ENCODE data around the gene SH2B2.
A peak's percentile ranks its signal among the peaks of the same experiment; 100 is the strongest.

Gene SH2B2

GRCh38 chr7:102319671-102320070 is 33.0 kb downstream of the SH2B2 start:
- H2AK5ac ChIP-seq (ENCODE audit: low read length) = no peak overlapping the region
- H3K4me1 ChIP-seq (ENCODE audit: control insufficient read depth in 1 of 2, insufficient read depth in 2 of 2, low read length in 2 of 2) = peaks cover 28 to 30% of the 10 kb centered on the region in 2 experiments
- H4K91ac ChIP-seq (ENCODE audit: low read depth, low read length) = peak overlapping the region; percentile 60
- H3K4me3 ChIP-seq (ENCODE audit: low read depth, low read length) = no peak overlapping the region
- H3K9ac ChIP-seq (ENCODE audit: low read length) = no peak overlapping the region
- no peak overlapping the region for H4K8ac ChIP-seq (ENCODE audit: low read depth, low read length)
- no peak overlapping the region for H3K18ac ChIP-seq (ENCODE audit: low read length)
- DNase-seq = peak; percentile 86 to 95
- H2BK5ac ChIP-seq (ENCODE audit: low read depth, low read length, poor library complexity) = no peak overlapping the region
- H3K23ac ChIP-seq (ENCODE audit: low read length) = no peak overlapping the region
- H3K9me3 ChIP-seq (ENCODE audit: insufficient read depth, low read depth, low read length) = peaks cover 6% of the 10 kb centered on the region
- no peak overlapping the region for H3K14ac ChIP-seq (ENCODE audit: low read length)
- H3K27ac ChIP-seq (ENCODE audit: low read depth, low read length) = peak overlapping the region; percentile 48
- no peak overlapping the region for H4K12ac ChIP-seq (ENCODE audit: low read depth, low read length)
- peak overlapping the region; percentile 18 for H2BK120ac ChIP-seq (ENCODE audit: insufficient read depth, low read length, poor library complexity)
- no peak overlapping the region for H3K4ac ChIP-seq (ENCODE audit: low read depth, low read length)
- no peak overlapping the region for H3K4me2 ChIP-seq (ENCODE audit: low read length)
- H3K36me3 ChIP-seq (ENCODE audit: control insufficient read depth in 1 of 2, insufficient read depth in 2 of 2, low read length in 2 of 2) = peaks cover 13 to 22% of the 10 kb centered on the region in 2 experiments
- H3K79me1 ChIP-seq (ENCODE audit: low read length) = peaks cover 12% of the 10 kb centered on the region
- H3K27me3 ChIP-seq (ENCODE audit: insufficient read depth, low read length) = no peaks in the 10 kb centered on the region
- no peak overlapping the region for H2BK12ac ChIP-seq (ENCODE audit: low read length)
- no peaks in the 10 kb centered on the region for H3K79me2 ChIP-seq (ENCODE audit: control insufficient read depth, insufficient read depth, low read length, poor library complexity)
- no peak overlapping the region for H2AFZ ChIP-seq (ENCODE audit: insufficient read depth, low read length, poor library complexity)
- no CpG with 5 or more reads among the region's 3 CpGs for WGBS (ENCODE audit: extremely low coverage, insufficient coverage, insufficient read length)

GRCh38 chr7:102320181-102320580 is 33.5 kb downstream of the SH2B2 start:
- peak overlapping the region; percentile 60 for H4K91ac ChIP-seq (ENCODE audit: low read depth, low read length)
- no peak overlapping the region for H3K4me2 ChIP-seq (ENCODE audit: low read length)
- H3K79me2 ChIP-seq (ENCODE audit: control insufficient read depth, insufficient read depth, low read length, poor library complexity) = no peaks in the 10 kb centered on the region
- H3K4me1 ChIP-seq (ENCODE audit: control insufficient read depth in 1 of 2, insufficient read depth in 2 of 2, low read length in 2 of 2) = peaks cover 28 to 30% of the 10 kb centered on the region in 2 experiments
- no peak overlapping the region for H3K23ac ChIP-seq (ENCODE audit: low read length)
- peaks cover 11 to 21% of the 10 kb centered on the region in 2 experiments for H3K36me3 ChIP-seq (ENCODE audit: control insufficient read depth in 1 of 2, insufficient read depth in 2 of 2, low read length in 2 of 2)
- H4K8ac ChIP-seq (ENCODE audit: low read depth, low read length) = peak overlapping the region; percentile 36
- no CpG with 5 or more reads among the region's 14 CpGs for WGBS (ENCODE audit: extremely low coverage, insufficient coverage, insufficient read length)
- no peaks in the 10 kb centered on the region for H3K27me3 ChIP-seq (ENCODE audit: insufficient read depth, low read length)
- H3K4me3 ChIP-seq (ENCODE audit: low read depth, low read length) = peak overlapping the region; percentile 26
- no peak overlapping the region for H4K12ac ChIP-seq (ENCODE audit: low read depth, low read length)
- no peak for DNase-seq
- H3K9me3 ChIP-seq (ENCODE audit: insufficient read depth, low read depth, low read length) = peaks cover 6% of the 10 kb centered on the region
- H3K27ac ChIP-seq (ENCODE audit: low read depth, low read length) = peak overlapping the region; percentile 11
- no peak overlapping the region for H3K18ac ChIP-seq (ENCODE audit: low read length)
- no peak overlapping the region for H2AFZ ChIP-seq (ENCODE audit: insufficient read depth, low read length, poor library complexity)
- H3K79me1 ChIP-seq (ENCODE audit: low read length) = peaks cover 12% of the 10 kb centered on the region
- H3K14ac ChIP-seq (ENCODE audit: low read length) = no peak overlapping the region
- H2AK5ac ChIP-seq (ENCODE audit: low read length) = peak overlapping the region; percentile 7
- H2BK12ac ChIP-seq (ENCODE audit: low read length) = peak overlapping the region; percentile 5
- peak overlapping the region; percentile 4 for H2BK5ac ChIP-seq (ENCODE audit: low read depth, low read length, poor library complexity)
- H3K4ac ChIP-seq (ENCODE audit: low read depth, low read length) = no peak overlapping the region
- H2BK120ac ChIP-seq (ENCODE audit: insufficient read depth, low read length, poor library complexity) = no peak overlapping the region
- H3K9ac ChIP-seq (ENCODE audit: low read length) = no peak overlapping the region

GRCh38 chr7:102320601-102321350 is 34.1 kb downstream of the SH2B2 start:
- no peak overlapping the region for H2AFZ ChIP-seq (ENCODE audit: insufficient read depth, low read length, poor library complexity)
- H3K27me3 ChIP-seq (ENCODE audit: insufficient read depth, low read length) = no peaks in the 10 kb centered on the region
- H3K14ac ChIP-seq (ENCODE audit: low read length) = no peak overlapping the region
- no peaks in the 10 kb centered on the region for H3K79me2 ChIP-seq (ENCODE audit: control insufficient read depth, insufficient read depth, low read length, poor library complexity)
- no peak overlapping the region for H2BK5ac ChIP-seq (ENCODE audit: low read depth, low read length, poor library complexity)
- no peak overlapping the region for H2BK12ac ChIP-seq (ENCODE audit: low read length)
- H3K9me3 ChIP-seq (ENCODE audit: insufficient read depth, low read depth, low read length) = peaks cover 6% of the 10 kb centered on the region
- no peak overlapping the region for H3K27ac ChIP-seq (ENCODE audit: low read depth, low read length)
- peaks cover 28 to 30% of the 10 kb centered on the region in 2 experiments for H3K4me1 ChIP-seq (ENCODE audit: control insufficient read depth in 1 of 2, insufficient read depth in 2 of 2, low read length in 2 of 2)
- DNase-seq = no peak
- H3K4me2 ChIP-seq (ENCODE audit: low read length) = peak overlapping the region; percentile 15
- H3K79me1 ChIP-seq (ENCODE audit: low read length) = peaks cover 12% of the 10 kb centered on the region
- H3K9ac ChIP-seq (ENCODE audit: low read length) = no peak overlapping the region
- WGBS (ENCODE audit: extremely low coverage, insufficient coverage, insufficient read length) = no CpG with 5 or more reads among the region's 37 CpGs
- peak overlapping the region; percentile 4 for H3K4me3 ChIP-seq (ENCODE audit: low read depth, low read length)
- no peak overlapping the region for H3K23ac ChIP-seq (ENCODE audit: low read length)
- H3K4ac ChIP-seq (ENCODE audit: low read depth, low read length) = no peak overlapping the region
- H2AK5ac ChIP-seq (ENCODE audit: low read length) = no peak overlapping the region
- peak overlapping the region; percentile 93 for H4K91ac ChIP-seq (ENCODE audit: low read depth, low read length)
- no peak overlapping the region for H4K12ac ChIP-seq (ENCODE audit: low read depth, low read length)
- H3K36me3 ChIP-seq (ENCODE audit: control insufficient read depth in 1 of 2, insufficient read depth in 2 of 2, low read length in 2 of 2) = peaks cover 11 to 21% of the 10 kb centered on the region in 2 experiments
- H3K18ac ChIP-seq (ENCODE audit: low read length) = peak overlapping the region; percentile 7
- no peak overlapping the region for H2BK120ac ChIP-seq (ENCODE audit: insufficient read depth, low read length, poor library complexity)
- peak overlapping the region; percentile 77 for H4K8ac ChIP-seq (ENCODE audit: low read depth, low read length)

GRCh38 chr7:102321351-102322201 is 34.9 kb downstream of the SH2B2 start:
- peak overlapping the region; percentile 50 for H2AFZ ChIP-seq (ENCODE audit: insufficient read depth, low read length, poor library complexity)
- no CpG with 5 or more reads among the region's 73 CpGs for WGBS (ENCODE audit: extremely low coverage, insufficient coverage, insufficient read length)
- H3K79me1 ChIP-seq (ENCODE audit: low read length) = peaks cover 12% of the 10 kb centered on the region
- peak overlapping the region; percentile 72 for H4K12ac ChIP-seq (ENCODE audit: low read depth, low read length)
- no peak overlapping the region for H3K4me3 ChIP-seq (ENCODE audit: low read depth, low read length)
- H3K27me3 ChIP-seq (ENCODE audit: insufficient read depth, low read length) = no peaks in the 10 kb centered on the region
- peaks cover 6% of the 10 kb centered on the region for H3K9me3 ChIP-seq (ENCODE audit: insufficient read depth, low read depth, low read length)
- H2BK120ac ChIP-seq (ENCODE audit: insufficient read depth, low read length, poor library complexity) = peak overlapping the region; percentile 86
- peak overlapping the region; percentile 93 for H4K91ac ChIP-seq (ENCODE audit: low read depth, low read length)
- no peak overlapping the region for H3K23ac ChIP-seq (ENCODE audit: low read length)
- H4K8ac ChIP-seq (ENCODE audit: low read depth, low read length) = peak overlapping the region; percentile 77
- H3K79me2 ChIP-seq (ENCODE audit: control insufficient read depth, insufficient read depth, low read length, poor library complexity) = no peaks in the 10 kb centered on the region
- peak in 1 of 2 donors; percentile 44 for DNase-seq
- H3K9ac ChIP-seq (ENCODE audit: low read length) = no peak overlapping the region
- peaks cover 28 to 30% of the 10 kb centered on the region in 2 experiments for H3K4me1 ChIP-seq (ENCODE audit: control insufficient read depth in 1 of 2, insufficient read depth in 2 of 2, low read length in 2 of 2)
- H3K14ac ChIP-seq (ENCODE audit: low read length) = peak overlapping the region; percentile 72
- H3K18ac ChIP-seq (ENCODE audit: low read length) = peak overlapping the region; percentile 91
- H2BK12ac ChIP-seq (ENCODE audit: low read length) = peak overlapping the region; percentile 58
- peak overlapping the region; percentile 15 for H3K4me2 ChIP-seq (ENCODE audit: low read length)
- H2BK5ac ChIP-seq (ENCODE audit: low read depth, low read length, poor library complexity) = peak overlapping the region; percentile 59
- peaks cover 11 to 21% of the 10 kb centered on the region in 2 experiments for H3K36me3 ChIP-seq (ENCODE audit: control insufficient read depth in 1 of 2, insufficient read depth in 2 of 2, low read length in 2 of 2)
- peak overlapping the region; percentile 31 for H3K4ac ChIP-seq (ENCODE audit: low read depth, low read length)
- H3K27ac ChIP-seq (ENCODE audit: low read depth, low read length) = peak overlapping the region; percentile 29
- peak overlapping the region; percentile 90 for H2AK5ac ChIP-seq (ENCODE audit: low read length)

All from trophoblast cell (in vitro differentiated cells and primary cell).